ENCODE results near the gene FKBP4. TPM values are rescaled to one million over a fixed set of nuclear protein-coding genes. Genes with fewer than 3 reads are reported as not detected.

FKBP4 gene
- total RNA-seq, 1 donor from 2014 or later, result 45.3 TPM

DNA sequence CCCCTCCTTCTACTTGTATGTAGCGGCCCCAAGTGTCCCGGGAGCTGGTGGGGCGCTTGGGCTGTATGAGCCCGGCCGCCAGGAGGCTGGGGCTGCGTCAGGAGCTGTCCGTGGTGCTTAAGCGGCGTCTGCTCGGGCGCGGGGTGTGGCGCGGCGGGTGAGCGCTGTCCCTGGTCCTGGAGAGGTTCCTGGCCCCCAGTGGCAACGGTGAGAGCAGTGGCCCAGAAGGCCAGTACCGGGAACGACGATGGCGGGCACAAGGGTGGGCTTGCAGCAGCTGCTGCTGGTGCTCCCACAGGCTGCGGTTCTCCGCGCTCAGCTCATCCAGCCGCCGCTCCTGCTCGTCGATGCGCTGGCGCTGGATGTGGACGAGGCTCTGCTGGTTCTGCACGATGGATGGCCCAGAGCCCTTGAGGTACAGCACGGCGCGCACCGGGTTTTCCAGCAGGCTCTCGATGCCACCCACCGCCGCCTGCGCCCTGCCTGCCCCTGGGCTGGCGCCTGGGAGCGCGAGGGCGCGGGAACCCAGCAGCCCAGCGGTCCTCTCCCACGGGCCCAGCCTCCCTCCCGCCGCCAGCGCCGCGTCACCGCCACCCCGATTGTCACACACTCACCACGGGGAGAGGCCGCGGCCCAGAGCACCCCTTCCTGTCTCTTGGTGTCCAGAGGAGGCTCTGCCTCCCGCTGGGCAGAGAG lies 41.9 kb upstream of the FKBP4 start:
- peaks cover 21% of the 10 kb centered on the region for H4K20me1 ChIP-seq (ENCODE audit: low read depth)
- H3K36me3 ChIP-seq, result no peaks in the 10 kb centered on the region
- Mint-ChIP-seq H3K36me3 (no peaks in the 10 kb centered on the region), H3K4me1 (no peaks in the 10 kb centered on the region), H3K9me3 (no peaks in the 10 kb centered on the region), H3K27ac (no peak overlapping the region), H3K27me3 (ENCODE audit: insufficient read depth, low read depth) (peaks cover 23% of the 10 kb centered on the region), H3K4me3 (no peak overlapping the region)
- peak overlapping the region; percentile 61 for H3K4me2 ChIP-seq
- H3K4me3 ChIP-seq, result no peak overlapping the region
- no peak overlapping the region for H2AFZ ChIP-seq (replicated peaks)
- no peaks in the 10 kb centered on the region for H3K9me3 ChIP-seq (ENCODE audit: low read depth)
- peak; percentile 96 for DNase-seq (ENCODE audit: low spot score)
- no peak overlapping the region for H3K27ac ChIP-seq
- peaks cover 8% of the 10 kb centered on the region for H3F3A ChIP-seq (ENCODE audit: low read depth)
- peaks cover 34% of the 10 kb centered on the region for H3K27me3 ChIP-seq
- peaks cover 23% of the 10 kb centered on the region for H3K4me1 ChIP-seq
- H3K9ac ChIP-seq, result no peak overlapping the region
- no peak for TF ChIP-seq EZH2phosphoT487 (IDR thresholded peaks at IDR 0.05)
- TF ChIP-seq EZH2 (IDR thresholded peaks at IDR 0.05), result peak; percentile 59
- TF ChIP-seq, protein P1, sequence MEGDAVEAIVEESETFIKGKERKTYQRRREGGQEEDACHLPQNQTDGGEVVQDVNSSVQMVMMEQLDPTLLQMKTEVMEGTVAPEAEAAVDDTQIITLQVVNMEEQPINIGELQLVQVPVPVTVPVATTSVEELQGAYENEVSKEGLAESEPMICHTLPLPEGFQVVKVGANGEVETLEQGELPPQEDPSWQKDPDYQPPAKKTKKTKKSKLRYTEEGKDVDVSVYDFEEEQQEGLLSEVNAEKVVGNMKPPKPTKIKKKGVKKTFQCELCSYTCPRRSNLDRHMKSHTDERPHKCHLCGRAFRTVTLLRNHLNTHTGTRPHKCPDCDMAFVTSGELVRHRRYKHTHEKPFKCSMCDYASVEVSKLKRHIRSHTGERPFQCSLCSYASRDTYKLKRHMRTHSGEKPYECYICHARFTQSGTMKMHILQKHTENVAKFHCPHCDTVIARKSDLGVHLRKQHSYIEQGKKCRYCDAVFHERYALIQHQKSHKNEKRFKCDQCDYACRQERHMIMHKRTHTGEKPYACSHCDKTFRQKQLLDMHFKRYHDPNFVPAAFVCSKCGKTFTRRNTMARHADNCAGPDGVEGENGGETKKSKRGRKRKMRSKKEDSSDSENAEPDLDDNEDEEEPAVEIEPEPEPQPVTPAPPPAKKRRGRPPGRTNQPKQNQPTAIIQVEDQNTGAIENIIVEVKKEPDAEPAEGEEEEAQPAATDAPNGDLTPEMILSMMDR (IDR thresholded peaks at IDR 0.05), result peak; percentile 24
- H3K79me2 ChIP-seq (ENCODE audit: low read depth), result no peaks in the 10 kb centered on the region

DNA sequence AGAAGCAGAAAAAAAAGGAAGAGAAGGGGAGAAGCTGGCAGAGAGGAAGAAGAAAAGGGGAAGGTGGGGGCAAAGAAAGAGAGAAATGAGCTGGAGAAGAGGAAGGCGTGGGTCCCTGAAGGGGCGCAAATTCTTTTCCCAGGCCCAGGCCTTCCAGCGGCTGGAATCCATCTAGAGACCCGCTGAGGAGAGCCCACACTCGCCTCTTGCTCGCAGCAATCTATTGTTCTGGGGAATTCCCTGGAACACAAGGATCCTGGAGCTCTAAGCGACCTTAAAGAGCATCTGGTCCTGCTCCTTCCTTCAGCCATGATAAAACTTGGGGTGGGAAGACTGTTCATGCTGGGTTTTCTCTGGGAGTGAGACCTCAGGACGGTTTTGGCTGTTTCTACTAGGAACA lies 41.2 kb upstream of the FKBP4 start:
- H3K4me3 ChIP-seq, result no peak overlapping the region
- peaks cover 23% of the 10 kb centered on the region for H3K27me3 Mint-ChIP-seq (ENCODE audit: insufficient read depth, low read depth)
- H3K79me2 ChIP-seq (ENCODE audit: low read depth), result no peaks in the 10 kb centered on the region
- H3K36me3 Mint-ChIP-seq, result no peaks in the 10 kb centered on the region
- no peaks in the 10 kb centered on the region for H3K9me3 Mint-ChIP-seq
- H3F3A ChIP-seq (ENCODE audit: low read depth), result peaks cover 8% of the 10 kb centered on the region
- H4K20me1 ChIP-seq (ENCODE audit: low read depth), result peaks cover 21% of the 10 kb centered on the region
- H3K4me3 Mint-ChIP-seq, result no peak overlapping the region
- H3K4me2 ChIP-seq, result peak overlapping the region; percentile 61
- H3K36me3 ChIP-seq, result no peaks in the 10 kb centered on the region
- no peak overlapping the region for H3K27ac Mint-ChIP-seq
- no peak overlapping the region for H2AFZ ChIP-seq (replicated peaks)
- H3K4me1 ChIP-seq, result peaks cover 23% of the 10 kb centered on the region
- peak; percentile 67 for DNase-seq (ENCODE audit: low spot score)
- H3K27me3 ChIP-seq, result peaks cover 34% of the 10 kb centered on the region
- no peak overlapping the region for H3K9ac ChIP-seq
- no peak overlapping the region for H3K27ac ChIP-seq
- no peaks in the 10 kb centered on the region for H3K9me3 ChIP-seq (ENCODE audit: low read depth)
- TF ChIP-seq EZH2 (IDR thresholded peaks at IDR 0.05), result no peak
- TF ChIP-seq, protein P1 (IDR thresholded peaks at IDR 0.05), result no peak
- TF ChIP-seq EZH2phosphoT487 (IDR thresholded peaks at IDR 0.05), result no peak
- H3K4me1 Mint-ChIP-seq, result no peaks in the 10 kb centered on the region

DNA sequence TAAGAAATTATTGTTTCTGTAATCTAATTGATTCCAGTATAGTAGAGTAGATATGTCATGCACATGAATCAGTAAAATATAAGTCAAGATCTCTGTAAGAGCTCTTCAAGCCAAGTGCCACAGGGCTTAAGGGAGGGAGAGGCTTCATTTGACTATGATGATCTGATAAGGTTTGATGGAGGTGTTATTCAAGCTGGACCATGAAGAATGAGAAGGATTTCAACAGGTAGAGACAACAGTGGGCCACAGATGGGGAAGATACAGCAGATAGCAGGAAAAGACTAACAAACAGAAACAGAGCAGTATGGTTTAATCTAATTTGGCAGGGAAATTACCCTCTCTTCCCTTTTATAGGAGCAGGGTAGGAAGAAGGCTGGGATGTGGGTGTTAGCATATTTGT lies 40.6 kb upstream of the FKBP4 start:
- Histone ChIP-seq H3K79me2 (ENCODE audit: low read depth) (no peaks in the 10 kb centered on the region), H3K36me3 (no peaks in the 10 kb centered on the region), H3K27ac (no peak overlapping the region), H3F3A (ENCODE audit: low read depth) (peaks cover 8% of the 10 kb centered on the region), H4K20me1 (ENCODE audit: low read depth) (peaks cover 21% of the 10 kb centered on the region), H3K4me1 (peaks cover 23% of the 10 kb centered on the region), H3K9ac (no peak overlapping the region), H2AFZ (replicated peaks) (no peak overlapping the region), H3K4me2 (no peak overlapping the region), H3K27me3 (peaks cover 34% of the 10 kb centered on the region), H3K4me3 (no peak overlapping the region), H3K9me3 (ENCODE audit: low read depth) (no peaks in the 10 kb centered on the region)
- H3K27me3 Mint-ChIP-seq (ENCODE audit: insufficient read depth, low read depth), result peaks cover 19% of the 10 kb centered on the region
- DNase-seq (ENCODE audit: low spot score), result no peak
- H3K36me3 Mint-ChIP-seq, result no peaks in the 10 kb centered on the region
- H3K4me3 Mint-ChIP-seq, result no peak overlapping the region
- TF ChIP-seq EZH2 (IDR thresholded peaks at IDR 0.05) (no peak), EZH2phosphoT487 (IDR thresholded peaks at IDR 0.05) (no peak)
- TF ChIP-seq, protein P1 (IDR thresholded peaks at IDR 0.05), result no peak
- H3K9me3 Mint-ChIP-seq, result no peaks in the 10 kb centered on the region
- no peak overlapping the region for H3K27ac Mint-ChIP-seq
- H3K4me1 Mint-ChIP-seq, result no peaks in the 10 kb centered on the region
